ENCODE results near the gene ARMC5.

DNA sequence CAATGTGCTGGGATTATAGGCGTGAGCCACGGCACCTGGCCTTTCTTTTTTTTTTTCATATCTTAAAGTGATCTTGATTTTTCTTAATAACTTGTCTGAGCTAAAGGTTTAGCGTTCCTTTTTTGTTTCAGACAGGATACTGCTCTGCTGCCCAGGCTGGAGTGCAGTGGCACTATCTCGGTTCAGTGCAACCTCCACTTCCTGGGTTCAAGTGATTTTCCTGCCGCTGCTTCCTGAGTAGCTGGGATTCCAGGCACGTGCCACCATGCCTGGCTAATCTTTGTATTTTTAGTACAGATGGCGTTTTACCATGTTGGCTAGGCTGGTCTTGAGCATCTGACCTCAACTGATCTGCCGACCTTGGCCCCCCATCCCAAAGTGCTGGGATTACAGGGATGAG lies 44.9 kb downstream of the ARMC5 start:
- no peak for TF ChIP-seq EZH2 (IDR thresholded peaks at IDR 0.05; ENCODE audit: insufficient read depth, poor library complexity, severe bottlenecking)
- no peak for TF ChIP-seq EZH2phosphoT487 (IDR thresholded peaks at IDR 0.05; ENCODE audit: insufficient read depth, low read depth)
